ACC112 (cell line): ENCODE data around the gene OLR1.
"Not testable (repeated sequence)": the region's sequence is repeated elsewhere in the genome, so short reads cannot be mapped to it uniquely, and the experiment has no call there.

Experiments
- H2AFZ ChIP-seq: fragments of 200-600 bp; sonication (generic); one replicate; pipeline ENCODE4 v1.6.0; 2017; ENCODE audit warnings: antibody characterized with exemption, low read length; ENCODE audit not compliant: unreplicated experiment
- H3K27ac ChIP-seq: fragments of 200-600 bp; sonication (generic); 2 replicates; pipeline ENCODE4 v1.5.1; 2014; ENCODE audit warnings: low read depth, mild to moderate bottlenecking, antibody characterized with exemption, low read length, moderate library complexity
- H3K27me3 ChIP-seq: fragments of 200-600 bp; sonication (generic); 2 replicates; pipeline ENCODE4 v1.6.1; 2014; ENCODE audit warnings: mild to moderate bottlenecking, antibody characterized with exemption, low read length, moderate library complexity, mixed read lengths; ENCODE audit not compliant: insufficient read depth
- H3K36me3 ChIP-seq: fragments of 200-600 bp; sonication (generic); 2 replicates; pipeline ENCODE4 v1.6.1; 2016; ENCODE audit warnings: mild to moderate bottlenecking, antibody characterized with exemption, low read length, moderate library complexity, mixed read lengths; ENCODE audit not compliant: insufficient read depth
- H3K4me1 ChIP-seq: fragments of 200-600 bp; sonication (generic); one replicate; pipeline ENCODE4 v1.6.1; 2016; ENCODE audit warnings: low read length, mixed read lengths; ENCODE audit not compliant: insufficient read depth, unreplicated experiment, control insufficient read depth
- H3K4me3 ChIP-seq: fragments of 200-600 bp; sonication (generic); 2 replicates; pipeline ENCODE4 v1.5.1; 2014; ENCODE audit warnings: mild to moderate bottlenecking, low read depth, low read length
- H3K79me2 ChIP-seq: fragments of 200-600 bp; sonication (generic); one replicate; pipeline ENCODE4 v1.6.0; 2016; ENCODE audit warnings: low read length; ENCODE audit not compliant: control insufficient read depth, unreplicated experiment, insufficient read depth

OLR1 gene

DNA sequence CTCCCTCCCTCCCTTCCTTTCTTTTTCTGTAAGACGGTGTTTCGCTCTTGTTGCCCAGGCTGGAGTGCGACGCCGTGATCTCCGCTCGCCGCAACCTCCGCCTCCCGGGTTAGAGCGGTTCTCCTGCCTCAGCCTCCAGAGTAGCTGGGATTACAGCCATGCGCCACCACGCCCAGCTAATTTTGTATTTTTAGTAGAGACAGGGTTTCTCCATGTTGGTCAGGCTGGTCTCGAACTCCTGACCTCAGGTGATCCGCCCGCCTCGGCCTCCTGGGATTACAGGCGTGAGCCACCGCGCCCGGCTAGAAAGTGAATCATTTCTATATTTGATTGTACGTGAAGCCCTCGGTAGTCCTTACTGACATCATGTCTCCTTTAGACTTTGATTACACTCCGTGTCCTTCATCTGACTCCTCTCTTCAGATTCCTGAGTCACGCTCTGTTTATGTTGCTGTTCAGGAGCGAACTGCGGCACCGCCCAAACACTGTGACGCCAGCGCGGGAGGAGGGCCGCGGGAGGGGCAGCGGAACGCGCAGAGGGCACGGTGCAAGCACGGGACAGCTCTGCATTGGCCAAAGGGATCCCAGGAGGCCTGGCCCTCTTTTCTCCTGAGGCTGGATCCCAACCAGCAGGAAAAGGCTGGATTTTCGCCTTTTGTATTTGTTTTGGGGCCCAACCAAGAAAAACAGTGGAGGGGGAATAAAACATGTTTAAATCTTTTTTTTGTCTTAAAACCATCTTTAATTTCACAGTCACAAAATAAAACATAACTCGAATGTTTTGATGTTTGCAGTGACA lies 40.2 kb upstream of the OLR1 start:
- H3K27me3 ChIP-seq, result no peaks in the 10 kb centered on the region
- peak overlapping the region; percentile 99 for H3K27ac ChIP-seq
- H3K79me2 ChIP-seq, result peaks cover 21% of the 10 kb centered on the region
- no peak overlapping the region for H2AFZ ChIP-seq
- peak overlapping the region; percentile 95 for H3K4me3 ChIP-seq
- H3K4me1 ChIP-seq, result peaks cover 7% of the 10 kb centered on the region
- H3K36me3 ChIP-seq, result no peaks in the 10 kb centered on the region

DNA sequence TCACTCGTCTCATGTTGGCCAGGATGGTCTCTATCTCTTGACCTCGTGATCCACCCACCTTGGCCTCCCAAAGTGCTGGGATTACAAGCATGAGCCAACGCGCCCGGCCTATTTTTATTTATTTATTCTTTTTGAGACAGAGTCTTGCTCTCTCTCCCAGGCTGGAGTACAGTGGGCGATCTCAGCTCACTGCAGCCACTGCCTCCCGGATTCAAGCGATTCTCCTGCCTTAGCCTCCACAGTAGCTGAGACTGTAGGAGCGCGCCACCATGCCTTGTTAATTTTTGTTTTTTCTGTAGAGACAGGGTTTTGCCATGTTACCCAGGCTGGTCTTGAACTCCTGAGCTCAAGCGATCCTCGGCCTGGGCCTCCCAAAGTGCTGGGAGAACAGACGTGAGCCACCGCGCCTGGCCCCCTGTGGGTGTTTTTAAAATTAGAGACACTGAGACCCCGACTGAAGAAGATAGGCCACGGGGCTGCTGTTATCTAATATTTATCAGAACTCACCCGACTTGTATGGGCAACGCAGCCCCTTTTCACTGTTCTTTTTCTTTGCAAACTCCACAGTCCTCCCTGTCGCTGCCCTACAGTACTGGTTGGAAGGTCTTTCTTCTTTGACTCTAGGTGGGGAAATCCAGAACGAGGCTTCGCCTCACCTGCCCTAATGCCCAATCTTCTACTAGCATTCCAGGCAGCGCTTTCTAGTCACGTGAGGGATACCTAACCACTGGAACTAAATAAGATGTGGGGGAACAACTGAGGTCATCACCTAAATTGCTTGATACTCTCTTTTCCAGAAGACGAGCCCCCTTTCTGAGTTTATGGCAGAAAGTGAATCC lies 39.4 kb upstream of the OLR1 start:
- Histone ChIP-seq H3K27ac (peak overlapping the region; percentile 99), H3K27me3 (no peaks in the 10 kb centered on the region), H2AFZ (no peak overlapping the region), H3K36me3 (no peaks in the 10 kb centered on the region), H3K4me1 (peaks cover 7% of the 10 kb centered on the region), H3K79me2 (peaks cover 19% of the 10 kb centered on the region), H3K4me3 (no peak overlapping the region)

DNA sequence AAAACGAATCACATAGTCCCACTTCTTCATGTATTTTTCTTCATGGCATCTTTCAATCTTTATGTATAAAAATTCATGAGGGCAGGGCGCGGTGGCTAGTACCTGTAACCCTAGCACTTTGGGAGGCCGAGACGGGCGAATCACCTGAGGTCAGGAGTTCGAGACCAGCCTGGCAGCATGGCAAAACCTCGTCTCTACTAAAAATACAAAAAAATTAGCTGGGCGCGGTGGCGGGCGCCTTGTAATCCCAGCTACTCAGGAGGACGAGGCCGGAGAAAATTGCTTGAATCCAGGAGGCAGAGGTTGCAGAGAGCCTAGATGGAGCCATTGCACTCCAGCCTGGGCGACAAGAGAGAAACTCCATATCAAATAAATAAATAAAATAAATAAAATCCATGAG lies 38.3 kb upstream of the OLR1 start:
- Histone ChIP-seq H2AFZ (no peak overlapping the region), H3K4me1 (peaks cover 3% of the 10 kb centered on the region), H3K36me3 (no peaks in the 10 kb centered on the region), H3K4me3 (no peak overlapping the region), H3K27me3 (no peaks in the 10 kb centered on the region), H3K27ac (no peak overlapping the region), H3K79me2 (peaks cover 16% of the 10 kb centered on the region)

DNA sequence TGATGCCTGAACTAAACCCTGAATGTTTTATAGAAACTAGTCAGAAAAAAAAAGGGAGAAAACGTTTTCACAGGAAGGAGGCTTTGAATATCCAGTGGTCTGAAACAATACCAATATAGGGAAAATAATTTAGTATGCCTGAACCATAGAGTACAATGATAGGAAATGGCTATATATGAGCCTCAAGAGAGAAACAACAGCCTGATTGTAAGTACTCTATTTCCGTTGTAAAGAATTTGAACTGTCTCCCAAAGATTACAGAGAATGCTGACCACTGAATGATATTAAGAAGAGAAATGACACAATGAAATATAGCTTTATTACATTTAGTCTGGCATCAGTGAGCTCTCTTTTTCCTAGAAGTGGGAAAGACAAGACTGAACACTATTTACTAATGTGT lies 35.2 kb upstream of the OLR1 start:
- Histone ChIP-seq H3K27ac (no peak overlapping the region), H3K27me3 (no peaks in the 10 kb centered on the region), H2AFZ (no peak overlapping the region), H3K4me3 (no peak overlapping the region), H3K36me3 (no peaks in the 10 kb centered on the region), H3K79me2 (no peaks in the 10 kb centered on the region), H3K4me1 (no peaks in the 10 kb centered on the region)

DNA sequence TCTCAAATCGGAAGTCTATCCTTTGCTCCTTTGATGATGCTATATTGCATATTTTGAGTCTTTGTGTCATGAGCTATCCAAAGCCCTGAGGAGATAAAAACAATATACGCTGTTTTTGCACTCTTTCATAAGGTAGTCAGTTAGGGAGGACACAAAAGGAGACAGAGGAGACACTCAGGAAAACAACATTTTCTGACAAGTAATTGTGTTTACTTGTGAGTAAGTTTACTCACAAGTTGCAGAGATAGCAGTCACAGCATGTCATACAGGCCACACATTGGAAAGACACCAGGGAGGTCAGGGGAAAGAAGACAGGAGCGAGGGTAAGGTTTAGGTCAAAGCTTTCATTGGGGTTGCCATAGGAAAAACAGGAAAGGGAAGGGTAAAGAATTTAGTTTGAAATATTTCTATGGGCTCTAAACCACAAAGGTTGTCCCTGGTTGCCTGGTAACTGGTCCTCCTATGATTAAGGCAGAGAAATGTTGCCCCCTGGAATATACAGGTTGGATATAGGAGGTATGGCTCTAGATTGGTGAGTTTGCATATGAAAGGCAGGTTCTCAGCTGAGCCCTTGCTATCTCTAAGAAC lies 33.4 kb upstream of the OLR1 start:
- Histone ChIP-seq H3K4me1 (no peaks in the 10 kb centered on the region), H3K4me3 (no peak overlapping the region), H3K79me2 (no peaks in the 10 kb centered on the region), H2AFZ (no peak overlapping the region), H3K36me3 (no peaks in the 10 kb centered on the region), H3K27ac (no peak overlapping the region), H3K27me3 (no peaks in the 10 kb centered on the region)

DNA sequence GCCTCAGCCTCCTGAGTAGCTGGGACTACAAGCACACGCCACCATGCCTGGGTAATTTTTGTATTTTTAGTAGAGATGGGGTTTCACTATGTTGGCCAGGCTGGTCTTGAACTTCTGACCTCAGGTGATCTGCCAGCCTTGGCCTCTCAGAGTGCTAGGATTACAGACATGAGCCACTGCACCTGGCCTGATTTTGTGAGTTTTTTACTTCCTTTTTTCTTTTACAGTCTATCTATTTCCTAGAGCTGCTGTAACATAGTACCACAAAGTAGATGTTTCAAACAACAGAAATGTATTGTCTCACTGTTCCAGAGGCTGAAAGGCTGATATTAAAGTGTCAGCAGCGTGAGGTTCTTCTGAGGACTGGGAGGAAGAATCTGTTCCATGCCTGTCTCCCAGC lies 32.6 kb upstream of the OLR1 start:
- H2AFZ ChIP-seq, result not testable (repeated sequence)

DNA sequence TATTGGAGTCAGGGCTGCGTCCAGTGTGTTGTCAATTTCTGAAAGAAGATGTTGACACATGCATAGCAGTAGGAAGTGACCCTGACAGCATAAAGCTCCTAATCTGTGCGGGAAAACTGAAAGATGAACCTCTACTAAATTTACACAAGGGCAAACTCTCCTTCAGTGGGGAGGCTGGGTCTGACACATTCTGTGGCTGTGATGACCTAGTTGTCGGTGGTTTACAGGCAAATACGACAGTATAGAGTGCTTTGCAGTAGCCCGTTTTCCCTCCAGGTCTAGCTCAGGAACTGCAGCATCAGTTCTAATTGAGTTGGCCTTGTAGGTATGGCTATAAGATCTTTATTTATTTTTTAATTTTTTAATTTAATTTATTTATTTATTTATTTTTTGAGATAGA lies 25.9 kb upstream of the OLR1 start:
- Histone ChIP-seq H3K4me3 (no peak overlapping the region), H3K27ac (no peak overlapping the region), H3K27me3 (no peaks in the 10 kb centered on the region; the same call in 1 of the 2 replicates), H2AFZ (no peak overlapping the region), H3K79me2 (no peaks in the 10 kb centered on the region), H3K36me3 (no peaks in the 10 kb centered on the region), H3K4me1 (no peaks in the 10 kb centered on the region)

More for the DNA sequence above, 32.6 kb upstream of the OLR1 start:
- H3K4me1 ChIP-seq, H3K27ac ChIP-seq, H3K36me3 ChIP-seq, H3K27me3 ChIP-seq, H3K79me2 ChIP-seq, H3K4me3 ChIP-seq: not testable (repeated sequence)

DNA sequence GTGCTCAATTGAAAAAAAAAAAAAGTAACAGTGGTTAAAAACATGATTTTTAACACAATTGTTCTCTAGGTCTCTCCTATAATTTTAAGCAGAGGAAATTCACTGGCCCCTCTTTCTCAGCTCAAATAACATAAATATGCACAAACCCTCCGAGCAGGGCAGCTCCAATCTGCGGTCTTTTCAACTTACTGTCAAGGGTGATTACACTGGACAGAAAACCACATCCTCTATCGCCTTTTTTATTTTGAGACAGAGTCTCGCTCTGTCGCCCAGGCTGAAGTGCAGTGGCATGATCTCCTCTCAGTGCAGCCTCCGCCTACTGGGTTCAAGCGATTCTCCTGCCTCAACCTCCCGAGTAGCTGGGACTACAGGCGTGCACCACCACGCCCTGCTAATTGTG lies 24.3 kb upstream of the OLR1 start:
- Histone ChIP-seq H3K4me3 (no peak overlapping the region), H3K4me1 (peaks cover 11% of the 10 kb centered on the region), H3K27me3 (no peaks in the 10 kb centered on the region; the same call in 1 of the 2 replicates), H3K79me2 (no peaks in the 10 kb centered on the region), H3K36me3 (no peaks in the 10 kb centered on the region), H2AFZ (no peak overlapping the region), H3K27ac (no peak overlapping the region)

DNA sequence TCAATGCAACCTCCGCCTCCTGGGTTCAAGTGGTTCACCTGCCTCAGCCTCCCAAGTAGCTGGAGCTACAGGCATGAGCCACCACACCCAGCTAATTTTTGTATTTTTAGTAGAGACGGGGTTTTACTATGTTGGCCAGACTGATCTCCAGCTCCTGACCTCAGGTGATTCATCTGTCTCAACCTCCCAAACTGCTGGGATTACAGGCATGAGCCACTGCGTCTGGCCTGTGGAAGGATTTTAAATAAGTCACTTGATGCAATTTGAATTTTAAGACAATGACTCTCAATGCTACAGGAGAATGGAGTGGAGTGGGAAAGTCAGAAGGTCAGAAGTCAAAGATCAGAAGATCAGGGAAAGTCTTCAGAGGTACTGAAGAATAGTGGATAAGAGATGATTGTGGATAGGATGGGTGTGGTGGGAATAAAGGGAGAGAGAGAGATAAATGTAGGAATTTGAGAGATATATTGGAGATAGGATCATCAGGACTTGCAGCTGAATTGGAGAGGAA lies 22.3 kb upstream of the OLR1 start:
- Histone ChIP-seq H3K36me3 (no peaks in the 10 kb centered on the region), H3K79me2 (no peaks in the 10 kb centered on the region), H3K27me3 (no peaks in the 10 kb centered on the region; the same call in 1 of the 2 replicates), H3K4me3 (no peak overlapping the region), H3K4me1 (peaks cover 14% of the 10 kb centered on the region), H3K27ac (no peak overlapping the region), H2AFZ (no peak overlapping the region)

DNA sequence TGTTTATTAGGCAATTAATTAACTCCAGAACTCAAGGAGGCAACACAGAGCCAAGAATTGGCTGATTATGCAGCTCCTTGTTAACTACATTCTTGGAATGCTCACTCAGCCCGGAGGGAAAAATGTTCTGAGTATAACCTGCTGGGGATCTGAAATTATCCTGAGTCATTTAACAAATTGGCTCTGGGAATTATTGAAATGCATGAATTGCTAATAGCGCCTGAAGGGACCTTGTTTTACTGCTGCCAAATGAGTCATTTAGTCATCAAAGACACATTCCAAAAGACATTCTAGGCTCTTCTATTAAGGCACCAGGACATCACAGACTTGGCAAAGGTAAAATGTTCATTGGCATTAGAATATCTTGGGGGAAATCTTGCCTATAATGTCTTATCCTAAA lies 19.9 kb upstream of the OLR1 start:
- no peaks in the 10 kb centered on the region; the same call in 1 of the 2 replicates for H3K27me3 ChIP-seq
- no peaks in the 10 kb centered on the region for H3K79me2 ChIP-seq
- H3K36me3 ChIP-seq, result no peaks in the 10 kb centered on the region
- peak overlapping the region; percentile 18 for H3K27ac ChIP-seq
- H2AFZ ChIP-seq, result no peak overlapping the region
- H3K4me1 ChIP-seq, result peaks cover 14% of the 10 kb centered on the region
- H3K4me3 ChIP-seq, result no peak overlapping the region
